Lung (tissue), 12 donors: ENCODE results near the gene RELN. TPM values are rescaled to one million over a fixed set of nuclear protein-coding genes. Genes with fewer than 3 reads are reported as not detected.

Source experiments
- ATAC-seq: fragments of 200-7000 bp; cut with Tn5 transposase; one replicate; pipeline ENCODE4 v1.9.1; 2020; ENCODE audit warnings: moderate number of reproducible peaks; ENCODE audit not compliant: insufficient read depth, low FRiP score
- DNase-seq, 3 donors: peaks; one replicate each; pipeline ENCODE4 v3.0.0-alpha.2; 2013 to 2017
- H3K27ac ChIP-seq, 2 donors: one replicate each; pipeline ENCODE4 v1.5.1; 2013; ENCODE audit warnings: mild to moderate bottlenecking in 2 of 2, moderate library complexity in 2 of 2, control low read depth in 1 of 2, inconsistent platforms in 1 of 2, low read depth in 1 of 2, low read length in 1 of 2
- H3K27me3 ChIP-seq, 3 donors: one replicate each; pipeline ENCODE4 v1.5.1; 2013; ENCODE audit warnings: low read length in 2 of 3; ENCODE audit not compliant: control insufficient read depth in 3 of 3, insufficient read depth in 3 of 3
- H3K36me3 ChIP-seq, 4 donors: one replicate each; pipeline ENCODE4 v1.5.1; 2013; ENCODE audit warnings: low read length in 4 of 4, mild to moderate bottlenecking in 1 of 4, moderate library complexity in 1 of 4; ENCODE audit not compliant: control insufficient read depth in 4 of 4, insufficient read depth in 4 of 4
- H3K4me1 ChIP-seq, 5 donors: one replicate each; pipeline ENCODE4 v1.5.1; 2013; ENCODE audit warnings: low read length in 5 of 5, mild to moderate bottlenecking in 2 of 5, moderate library complexity in 1 of 5; ENCODE audit not compliant: control insufficient read depth in 5 of 5, insufficient read depth in 5 of 5
- H3K4me3 ChIP-seq: one replicate; pipeline ENCODE4 v1.5.1; 2013; ENCODE audit warnings: mild to moderate bottlenecking, control low read depth, moderate library complexity
- H3K9ac ChIP-seq, 2 donors: one replicate each; pipeline ENCODE4 v1.5.1; 2013; ENCODE audit warnings: low read length in 2 of 2, control low read depth in 1 of 2; ENCODE audit not compliant: insufficient read depth in 1 of 2
- H3K9me3 ChIP-seq, 4 donors: one replicate each; pipeline ENCODE4 v1.5.1; 2013; ENCODE audit warnings: low read length in 3 of 4, mild to moderate bottlenecking in 1 of 4, moderate library complexity in 1 of 4; ENCODE audit not compliant: control insufficient read depth in 4 of 4, insufficient read depth in 3 of 4
- CTCF ChIP-seq: IDR thresholded peaks from 2 replicates; pipeline ENCODE4 v1.5.1; 2012; ENCODE audit warnings: mild to moderate bottlenecking; ENCODE audit errors: control extremely low read depth, extremely low read depth
- WGBS, 2 donors: extraction: QIAGEN DNeasy Blood & Tissue Kit; methylation state at CpG; one replicate each; pipeline ENCODE4 v1.1.7; 2013; 5-methylcytosine and 5-hydroxymethylcytosine counted together
- polyA plus RNA-seq, 2 donors: library from polyadenylated mRNA; stranded (reverse); fragments of 200-250 nt; gene quantifications; one replicate each; pipeline ENCODE4 v1.2.1, GENCODE V29; 2013
- total RNA-seq, 2 donors: library from RNA; depleted of rRNA in 1 of 2; stranded (reverse); fragments of >200 nt in 1 of 2; gene quantifications; one replicate each; pipeline ENCODE4 v1.2.1, GENCODE V29; 2014 to 2021
- donor health status: control.
- donor health status: control.
- donor health status: Bipolar disorder and iron deficiency.
- donor health status: healthy.
- donor health status: DM: yes; HTN: yes; CAD: no.

The RELN gene
- total and polyA plus RNA-seq, 4 donors, result 0.24 to 7.7 (median 2.0) TPM

- H3K4me1 ChIP-seq, result peaks cover 0 to 10% (median 5%) of the 10 kb centered on the region in 5 donors
- H3K9ac ChIP-seq, result no peak overlapping the region
- 57 to 61% methylated on average over 7 of the region's 7 CpGs for WGBS, 2 donors
- ATAC-seq (no peak), DNase-seq (no peak)
- peaks cover 12 to 71% (median 46%) of the 10 kb centered on the region in 3 donors for H3K27me3 ChIP-seq
- no peaks in the 10 kb centered on the region for H3K9me3 ChIP-seq
- no peak overlapping the region for H3K4me3 ChIP-seq
- no peak overlapping the region for H3K27ac ChIP-seq
- H3K36me3 ChIP-seq, result no peaks in the 10 kb centered on the region
- TF ChIP-seq CTCF, result no peak
These were observed 2.0 kb downstream of the RELN start for GRCh38 chr7:103987451-103987850.

- Histone ChIP-seq H3K9me3 (no peaks in the 10 kb centered on the region), H3K9ac (no peak overlapping the region)
- ATAC-seq, result no peak
These were observed 3.8 kb downstream of the RELN start for GRCh38 chr7:103985565-103986126.

GRCh38 chr7:103984050-103984449 is 5.4 kb downstream of the RELN start:
- DNase-seq (no peak), ATAC-seq (no peak)
- TF ChIP-seq CTCF, result no peak
- H3K36me3 ChIP-seq, result no peaks in the 10 kb centered on the region
- 92 to 93% methylated on average over 1 of the region's 1 CpG for WGBS, 2 donors
- H3K9me3 ChIP-seq, result no peaks in the 10 kb centered on the region
- no peak overlapping the region for H3K9ac ChIP-seq
- peaks cover 6 to 52% (median 23%) of the 10 kb centered on the region in 3 donors for H3K27me3 ChIP-seq
- no peak overlapping the region for H3K4me3 ChIP-seq
- H3K27ac ChIP-seq, result no peak overlapping the region
- peaks cover 0 to under 1% (median 0%) of the 10 kb centered on the region in 5 donors for H3K4me1 ChIP-seq

More at GRCh38 chr7:103985565-103986126, 3.8 kb downstream of the RELN start:
- no peak for DNase-seq
- H3K4me3 ChIP-seq, result no peak overlapping the region
- peaks cover 0 to 10% (median 4%) of the 10 kb centered on the region in 5 donors for H3K4me1 ChIP-seq
- TF ChIP-seq CTCF, result no peak
- 76 to 87% methylated on average over 6 of the region's 6 CpGs for WGBS, 2 donors
- no peaks in the 10 kb centered on the region for H3K36me3 ChIP-seq
- H3K27ac ChIP-seq, result no peak overlapping the region
- H3K27me3 ChIP-seq, result peaks cover 12 to 59% (median 28%) of the 10 kb centered on the region in 3 donors
